Testis (tissue), 3 donors: Measurements from ENCODE around the gene RRH. TPM values are rescaled to one million over a fixed set of nuclear protein-coding genes. Genes with fewer than 3 reads are reported as not detected.

ENCODE experiments used
- DNase-seq: peaks from one replicate; pipeline ENCODE4 v3.0.0-alpha.2; 2019
- H3K27ac ChIP-seq, 2 donors: fragments of 200-600 bp; sonication (generic); one replicate each; pipeline ENCODE4 v1.5.1; 2019
- H3K27me3 ChIP-seq: fragments of 200-600 bp; sonication (generic); one replicate; pipeline ENCODE4 v1.5.1; 2019
- H3K36me3 ChIP-seq: fragments of 200-600 bp; sonication (generic); one replicate; pipeline ENCODE4 v1.5.1; 2017; ENCODE audit warnings: low read depth; ENCODE audit errors: missing control alignments
- H3K4me1 ChIP-seq: fragments of 200-600 bp; sonication (generic); one replicate; pipeline ENCODE4 v1.5.1; 2019
- H3K4me3 ChIP-seq, 2 donors: fragments of 200-600 bp; sonication (generic); one replicate each; pipeline ENCODE4 v1.5.1; 2017 to 2019
- H3K9me3 ChIP-seq: fragments of 200-600 bp; sonication (generic); one replicate; pipeline ENCODE4 v1.5.1; 2017
- CTCF ChIP-seq, 3 experiments: fragments of 450-650 bp in 2 of 3; fragments of 200-600 bp in 1 of 3; sonication (generic) in 1 of 3; IDR thresholded peaks; one replicate each; pipeline ENCODE4 v1.5.1; 2016 to 2019; ENCODE audit warnings: antibody characterized with exemption in 3 of 3, mild to moderate bottlenecking in 2 of 3, moderate library complexity in 1 of 3
- POLR2A ChIP-seq: fragments of 450-650 bp; IDR thresholded peaks from one replicate; pipeline ENCODE4 v1.6.1; 2017; ENCODE audit warnings: antibody characterized with exemption, mild to moderate bottlenecking, moderate library complexity
- WGBS, 2 donors: methylation state at CpG; one replicate each; pipeline ENCODE4 v1.1.5; 2018; 5-methylcytosine and 5-hydroxymethylcytosine counted together
- intact Hi-C: fragments of 100-400 bp; cut with DNase I; formaldehyde crosslinking; loops from one replicate; pipeline ENCODE4 v1.15.1; 2023; ENCODE audit warnings: low total_unique reads
- polyA plus RNA-seq: library from polyadenylated mRNA; stranded (reverse); fragments of 350-450 nt; fragmentation: Illumina TruSeq; extraction: RNeasy Lipid Tissue Mini Kit (QIAGEN cat#74804); gene quantifications from one replicate; pipeline ENCODE4 v1.2.3, GENCODE V29; 2014; ENCODE audit warnings: low read depth, low replicate concordance; ENCODE audit not compliant: insufficient read depth
- total RNA-seq, 2 donors: library from RNA; depleted of rRNA; stranded (reverse); fragments of >200 nt; gene quantifications; one replicate each; pipeline ENCODE4 v1.2.3, GENCODE V29; 2016

Gene RRH
- total and polyA plus RNA-seq, 3 donors from 2014 or later, result 0.43 to 1.0 (median 0.51) TPM

GRCh38 chr4:109864134-109864533 lies 36.4 kb downstream of the RRH start:
- Histone ChIP-seq H3K27me3 (no peaks in the 10 kb centered on the region), H3K36me3 (no peaks in the 10 kb centered on the region), H3K4me1 (no peaks in the 10 kb centered on the region), H3K9me3 (no peaks in the 10 kb centered on the region), H3K4me3 (no peak overlapping the region), H3K27ac (no peak overlapping the region)
- intact Hi-C loops, result no loop called here
- no peak for DNase-seq
- TF ChIP-seq POLR2A, result no peak
- no peak for TF ChIP-seq CTCF (IDR thresholded peaks at IDR 0.05)

DNA sequence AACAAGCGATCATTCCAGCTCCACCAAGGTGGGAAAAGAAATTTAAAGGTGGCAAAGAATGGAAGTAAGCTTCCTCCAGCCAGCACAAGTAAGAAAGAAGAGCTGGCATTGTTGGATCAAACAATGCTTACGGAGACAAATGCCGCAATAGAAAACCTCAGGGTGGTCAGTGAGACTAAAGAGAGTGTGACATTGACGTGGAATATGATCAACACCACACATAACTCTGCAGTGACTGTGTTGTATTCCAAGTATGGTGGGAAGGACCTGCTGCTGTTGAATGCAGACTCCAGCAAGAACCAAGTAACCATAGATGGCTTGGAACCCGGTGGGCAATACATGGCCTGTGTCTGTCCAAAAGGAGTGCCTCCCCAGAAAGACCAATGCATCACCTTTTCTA lies 42.3 kb downstream of the RRH start:
- Histone ChIP-seq H3K4me1 (no peaks in the 10 kb centered on the region), H3K27ac (no peak overlapping the region), H3K36me3 (no peaks in the 10 kb centered on the region), H3K9me3 (no peaks in the 10 kb centered on the region), H3K4me3 (no peak overlapping the region), H3K27me3 (no peaks in the 10 kb centered on the region)
- TF ChIP-seq POLR2A (no peak), CTCF (IDR thresholded peaks at IDR 0.05) (no peak)
- 96 to 99% methylated on average over 5 of the region's 5 CpGs for WGBS, 2 donors
- no peak for DNase-seq
- intact Hi-C loops, result no loop called here

DNA sequence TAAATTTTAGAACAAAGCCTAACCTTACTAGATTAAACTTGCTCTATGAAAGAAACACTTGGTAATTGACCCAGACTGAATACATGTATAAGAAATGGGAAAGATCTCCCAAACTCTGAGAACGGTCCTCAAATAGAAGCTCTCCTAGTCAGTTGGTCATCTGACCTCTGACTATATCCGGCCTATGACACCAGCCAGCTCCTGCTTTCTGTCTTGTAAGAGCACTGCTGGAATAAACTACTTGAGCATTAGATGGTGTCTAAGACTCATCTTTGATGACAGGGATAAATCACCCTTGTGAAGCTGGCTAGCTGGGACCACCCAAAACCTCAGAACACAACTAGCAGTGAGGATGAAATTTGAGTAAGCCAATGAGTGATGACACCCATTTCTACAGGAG lies 44.3 kb downstream of the RRH start:
- 94 to 95% methylated on average over 2 of the region's 2 CpGs for WGBS, 2 donors
- TF ChIP-seq POLR2A, result no peak
- no peak for TF ChIP-seq CTCF (IDR thresholded peaks at IDR 0.05)
- Histone ChIP-seq H3K4me3 (no peak overlapping the region), H3K27ac (no peak overlapping the region), H3K36me3 (no peaks in the 10 kb centered on the region), H3K27me3 (no peaks in the 10 kb centered on the region), H3K4me1 (no peaks in the 10 kb centered on the region), H3K9me3 (no peaks in the 10 kb centered on the region)
- intact Hi-C loops, result no loop called here
- no peak for DNase-seq

GRCh38 chr4:109872950-109873656 lies 45.3 kb downstream of the RRH start:
- Histone ChIP-seq H3K4me1 (no peaks in the 10 kb centered on the region), H3K27ac (no peak overlapping the region), H3K9me3 (no peaks in the 10 kb centered on the region), H3K36me3 (no peaks in the 10 kb centered on the region), H3K4me3 (no peak overlapping the region), H3K27me3 (no peaks in the 10 kb centered on the region)
- intact Hi-C loops, result no loop called here
- no peak for DNase-seq
- WGBS, 2 donors, result 90 to 97% methylated on average over 6 of the region's 6 CpGs
- TF ChIP-seq CTCF (IDR thresholded peaks at IDR 0.05), result no peak
- TF ChIP-seq POLR2A, result no peak

- no peaks in the 10 kb centered on the region for H3K36me3 ChIP-seq
- intact Hi-C loops, result no loop called here
- no peak overlapping the region for H3K27ac ChIP-seq
- no peak overlapping the region for H3K4me3 ChIP-seq
- H3K4me1 ChIP-seq, result no peaks in the 10 kb centered on the region
- H3K9me3 ChIP-seq, result no peaks in the 10 kb centered on the region
- no peak for DNase-seq
- no peak for TF ChIP-seq POLR2A
- no peak for TF ChIP-seq CTCF (IDR thresholded peaks at IDR 0.05)
- 69 to 72% methylated on average over 10 to 11 of the region's 11 CpGs for WGBS, 2 donors
- H3K27me3 ChIP-seq, result no peaks in the 10 kb centered on the region
Observed at GRCh38 chr4:109873791-109874514, 46.2 kb downstream of the RRH start.
